Measurements from ENCODE around the gene CMKLR1.

- TF ChIP-seq REST (IDR thresholded peaks at IDR 0.05; ENCODE audit: insufficient replicate concordance, low read depth) (no peak), CTCF (IDR thresholded peaks at IDR 0.05; ENCODE audit: insufficient read depth, low read length) (no peak), GABPA (IDR thresholded peaks at IDR 0.05; ENCODE audit: low read depth) (no peak)
Measured at GRCh38 chr12:108341854-108342847, 3.0 kb upstream of the CMKLR1 start.
